ENCODE results near the gene ATF1.
"Not testable (repeated sequence)": the region's sequence is repeated elsewhere in the genome, so short reads cannot be mapped to it uniquely, and the experiment has no call there.

Gene ATF1

DNA sequence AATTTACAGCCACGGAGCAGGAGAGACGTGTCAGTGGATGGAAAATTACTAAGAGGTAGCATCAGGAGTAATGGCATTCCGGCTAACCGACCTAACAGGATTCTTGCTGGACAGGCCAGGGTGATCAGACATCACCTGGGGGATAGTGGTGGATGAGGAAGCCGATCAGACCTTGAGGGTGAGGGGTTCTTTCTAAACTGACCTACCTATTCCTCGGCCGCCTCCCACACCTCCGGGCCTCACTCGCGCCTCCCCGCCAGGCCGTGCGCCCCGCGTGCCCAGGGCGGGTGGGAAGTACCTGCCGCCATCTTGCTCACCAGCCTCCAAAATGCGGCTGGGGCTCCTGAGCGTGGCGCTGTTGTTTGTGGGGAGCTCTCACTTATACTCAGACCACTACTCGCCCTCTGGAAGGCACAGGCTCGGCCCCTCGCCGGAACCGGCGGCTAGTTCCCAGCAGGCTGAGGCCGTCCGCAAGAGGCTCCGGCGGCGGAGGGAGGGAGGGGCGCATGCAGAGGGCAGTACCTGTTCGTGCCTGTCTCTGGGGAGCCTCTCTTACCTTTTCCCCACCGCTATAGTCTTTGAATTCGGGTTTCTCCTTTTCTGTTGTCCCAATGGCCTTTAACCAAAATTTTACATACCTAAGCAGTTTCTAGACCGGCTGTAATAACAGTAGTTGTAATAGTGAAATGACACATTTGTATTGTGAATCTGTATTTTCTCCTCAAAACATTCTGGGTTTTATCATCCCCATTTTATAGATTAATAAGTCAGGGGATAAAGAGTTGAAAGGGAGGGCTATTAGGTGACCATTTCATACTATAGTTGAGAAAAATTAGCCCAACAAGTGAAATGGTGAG, 79.0 kb downstream of the ATF1 start, which contains the start of gene TMPRSS12:
Gene TMPRSS12, plus strand, starts transcription at position 290 of the 857 bp plus-strand sequence. Its CDS starts 39 bp downstream, at position 329.
- TF ChIP-seq CTCF (IDR thresholded peaks at IDR 0.05; ENCODE audit: low read depth, low read length, poor library complexity, severe bottlenecking) (no peak), EZH2phosphoT487 (IDR thresholded peaks at IDR 0.05; ENCODE audit: borderline replicate concordance, low read length) (no peak)
- Histone ChIP-seq H3K79me2 (ENCODE audit: control insufficient read depth, low read length) (no peaks in the 10 kb centered on the region), H3K4me1 (ENCODE audit: control insufficient read depth, low read length) (no peaks in the 10 kb centered on the region), H3K27me3 (ENCODE audit: control insufficient read depth, low read length) (peaks cover 24% of the 10 kb centered on the region), H3K36me3 (ENCODE audit: control insufficient read depth, low read length) (no peaks in the 10 kb centered on the region), H4K20me1 (ENCODE audit: control insufficient read depth, insufficient read depth, low read depth, low read length) (no peaks in the 10 kb centered on the region), H3F3A (ENCODE audit: control insufficient read depth, insufficient read depth) (no peaks in the 10 kb centered on the region), H3K4me3 (ENCODE audit: low read length) (no peak within 1 kb of the TSS), H3K27ac (ENCODE audit: low read depth, low read length) (no peak within 1 kb of the TSS), H3K9me3 (ENCODE audit: control insufficient read depth, insufficient read depth, low read length) (no peaks in the 10 kb centered on the region), H3K4me2 (ENCODE audit: low read length) (no peak within 1 kb of the TSS), H3K9me2 (replicated peaks; ENCODE audit: control insufficient read depth, low read length) (no peaks in the 10 kb centered on the region)

- H3K79me2 ChIP-seq (ENCODE audit: control insufficient read depth, low read length): no peaks in the 10 kb centered on the region
- no peak overlapping the region for H3K27ac ChIP-seq (ENCODE audit: low read depth, low read length)
- H3K9me3 ChIP-seq (ENCODE audit: control insufficient read depth, insufficient read depth, low read length): no peaks in the 10 kb centered on the region
- no peaks in the 10 kb centered on the region for H3K4me1 ChIP-seq (ENCODE audit: control insufficient read depth, low read length)
- H3F3A ChIP-seq (ENCODE audit: control insufficient read depth, insufficient read depth): no peaks in the 10 kb centered on the region
- TF ChIP-seq EZH2phosphoT487 (IDR thresholded peaks at IDR 0.05; ENCODE audit: borderline replicate concordance, low read length) (no peak), CTCF (IDR thresholded peaks at IDR 0.05; ENCODE audit: low read depth, low read length, poor library complexity, severe bottlenecking) (no peak)
- H3K36me3 ChIP-seq (ENCODE audit: control insufficient read depth, low read length): no peaks in the 10 kb centered on the region
- H3K27me3 ChIP-seq (ENCODE audit: control insufficient read depth, low read length): peaks cover 24% of the 10 kb centered on the region
- no peak overlapping the region for H3K4me2 ChIP-seq (ENCODE audit: low read length)
- H3K9me2 ChIP-seq (replicated peaks; ENCODE audit: control insufficient read depth, low read length): no peaks in the 10 kb centered on the region
- H3K4me3 ChIP-seq (ENCODE audit: low read length): no peak overlapping the region
- no peaks in the 10 kb centered on the region for H4K20me1 ChIP-seq (ENCODE audit: control insufficient read depth, insufficient read depth, low read depth, low read length)
These were observed 81.2 kb downstream of the ATF1 start for GRCh38 chr12:50845021-50845647.

DNA sequence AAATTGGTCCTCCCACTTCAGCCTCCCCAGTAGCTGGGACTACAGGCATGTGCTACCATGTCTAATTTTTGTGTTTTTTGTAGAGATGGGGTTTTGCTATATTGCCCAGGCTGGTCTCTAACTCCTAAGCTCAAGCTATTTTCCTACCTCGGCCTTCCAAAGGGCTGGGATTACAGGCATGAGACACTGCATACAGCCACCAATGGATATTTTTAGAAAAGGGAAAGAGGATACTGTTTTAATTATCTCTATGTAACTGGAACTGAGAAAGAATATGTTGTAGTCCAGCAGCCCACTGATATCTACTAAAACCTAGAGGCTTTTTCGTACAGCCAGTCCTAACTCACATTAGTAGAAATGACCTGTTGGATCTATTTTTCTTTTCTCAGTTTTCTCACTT, 85.1 kb downstream of the ATF1 start:
- Histone ChIP-seq H4K20me1 (ENCODE audit: control insufficient read depth, insufficient read depth, low read depth, low read length) (no peaks in the 10 kb centered on the region), H3K9me3 (ENCODE audit: control insufficient read depth, insufficient read depth, low read length) (no peaks in the 10 kb centered on the region), H3K36me3 (ENCODE audit: control insufficient read depth, low read length) (no peaks in the 10 kb centered on the region), H3F3A (ENCODE audit: control insufficient read depth, insufficient read depth) (no peaks in the 10 kb centered on the region), H3K27me3 (ENCODE audit: control insufficient read depth, low read length) (peaks cover 22% of the 10 kb centered on the region; the same call in 1 of the 2 replicates), H3K9me2 (replicated peaks; ENCODE audit: control insufficient read depth, low read length) (no peaks in the 10 kb centered on the region), H3K4me3 (ENCODE audit: low read length) (no peak overlapping the region), H3K27ac (ENCODE audit: low read depth, low read length) (no peak overlapping the region), H3K4me2 (ENCODE audit: low read length) (no peak overlapping the region), H3K79me2 (ENCODE audit: control insufficient read depth, low read length) (no peaks in the 10 kb centered on the region), H3K4me1 (ENCODE audit: control insufficient read depth, low read length) (no peaks in the 10 kb centered on the region)
- TF ChIP-seq EZH2phosphoT487 (IDR thresholded peaks at IDR 0.05; ENCODE audit: borderline replicate concordance, low read length) (no peak), CTCF (IDR thresholded peaks at IDR 0.05; ENCODE audit: low read depth, low read length, poor library complexity, severe bottlenecking) (no peak)

DNA sequence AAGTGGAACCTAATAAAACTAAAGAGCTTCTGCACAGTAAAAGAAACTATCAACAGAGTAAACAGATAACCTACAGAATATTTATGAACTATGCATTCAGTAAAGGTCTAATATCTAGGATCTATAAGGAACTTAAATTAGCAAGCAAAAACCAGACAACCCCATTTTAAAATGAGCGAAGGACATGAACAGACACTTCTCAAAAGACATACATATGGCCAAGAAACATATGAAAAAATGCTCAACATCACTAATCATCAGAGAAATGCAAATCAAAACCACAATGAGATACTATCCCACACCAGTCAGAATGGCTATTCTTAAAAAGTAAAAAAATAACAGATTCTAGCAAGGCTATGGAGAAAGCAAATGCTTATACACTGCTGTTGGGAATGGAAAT, 91.3 kb downstream of the ATF1 start:
- H3K4me2 ChIP-seq (ENCODE audit: low read length); H3K9me3 ChIP-seq (ENCODE audit: control insufficient read depth, insufficient read depth, low read length); H3K79me2 ChIP-seq (ENCODE audit: control insufficient read depth, low read length); H3K4me3 ChIP-seq (ENCODE audit: low read length); H3K36me3 ChIP-seq (ENCODE audit: control insufficient read depth, low read length); H3F3A ChIP-seq (ENCODE audit: control insufficient read depth, insufficient read depth); H3K27ac ChIP-seq (ENCODE audit: low read depth, low read length); H3K9me2 ChIP-seq (replicated peaks; ENCODE audit: control insufficient read depth, low read length); H3K4me1 ChIP-seq (ENCODE audit: control insufficient read depth, low read length); H4K20me1 ChIP-seq (ENCODE audit: control insufficient read depth, insufficient read depth, low read depth, low read length): not testable (repeated sequence)
- peaks cover 17% of the 10 kb centered on the region; the same call in 1 of the 2 replicates for H3K27me3 ChIP-seq (ENCODE audit: control insufficient read depth, low read length)

- H3K4me3 ChIP-seq (ENCODE audit: low read length); H4K20me1 ChIP-seq (ENCODE audit: control insufficient read depth, insufficient read depth, low read depth, low read length); H3K9me2 ChIP-seq (replicated peaks; ENCODE audit: control insufficient read depth, low read length); H3K4me1 ChIP-seq (ENCODE audit: control insufficient read depth, low read length); H3K9me3 ChIP-seq (ENCODE audit: control insufficient read depth, insufficient read depth, low read length); H3K36me3 ChIP-seq (ENCODE audit: control insufficient read depth, low read length); H3K4me2 ChIP-seq (ENCODE audit: low read length); H3K27ac ChIP-seq (ENCODE audit: low read depth, low read length); H3K79me2 ChIP-seq (ENCODE audit: control insufficient read depth, low read length); H3F3A ChIP-seq (ENCODE audit: control insufficient read depth, insufficient read depth): not testable (repeated sequence)
- H3K27me3 ChIP-seq (ENCODE audit: control insufficient read depth, low read length): peaks cover 14% of the 10 kb centered on the region; the same call in 1 of the 2 replicates
These were observed 91.8 kb downstream of the ATF1 start for GRCh38 chr12:50855679-50856078.

All from DOHH2 (cell line).